ENCODE data around the gene PAFAH1B2.

DNA sequence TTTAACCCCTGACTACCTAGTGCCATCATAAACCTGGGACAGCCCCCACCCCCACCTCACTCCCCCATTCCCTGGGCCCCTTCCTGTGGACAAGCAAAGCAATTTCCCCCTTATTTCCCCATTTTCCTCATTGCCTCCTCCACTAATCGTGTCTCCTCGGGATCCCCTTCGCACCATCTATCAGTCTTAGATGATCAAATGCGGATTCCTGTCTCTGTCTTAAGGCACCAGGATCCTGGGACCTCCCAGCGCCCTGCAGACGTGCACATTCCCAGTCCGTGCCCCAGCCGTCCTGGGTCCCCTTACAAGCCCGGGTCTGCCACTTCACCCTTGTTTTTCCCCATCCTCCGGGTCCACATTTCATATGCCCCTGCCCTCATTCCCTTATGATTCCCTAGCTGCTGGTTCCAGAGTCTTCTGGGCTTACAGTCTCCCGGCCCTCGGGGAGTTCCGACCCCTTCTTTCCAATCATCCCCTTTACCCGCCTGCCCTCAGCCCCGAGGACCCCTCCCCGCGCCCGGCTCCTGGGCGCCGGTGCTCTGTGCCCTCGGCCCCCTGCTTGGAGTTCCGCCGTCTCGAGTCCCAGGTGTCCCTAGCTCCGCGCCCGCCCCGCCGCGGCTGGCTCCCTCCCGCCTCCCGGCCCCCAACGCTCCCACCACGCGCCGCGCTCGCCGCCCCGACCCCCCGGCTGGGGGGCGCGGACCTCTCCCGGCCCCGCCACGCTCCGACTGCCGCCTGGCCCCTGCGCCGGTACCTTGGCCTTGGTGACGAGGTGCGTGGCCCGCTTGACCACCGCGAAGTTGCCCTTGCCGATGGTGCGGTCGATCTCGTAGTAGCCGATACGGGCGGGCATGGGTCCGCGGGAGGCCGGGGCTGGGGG lies 46.5 kb upstream of the PAFAH1B2 start:
- TF ChIP-seq CTCF (IDR thresholded peaks at IDR 0.05 in 4 of 5, conservative IDR thresholded peaks at IDR 0.05 in 1 of 5) (no peak), POLR2A (IDR thresholded peaks at IDR 0.05) (no peak)
